MCF 10A (cell line): Measurements from ENCODE around the gene EEF1A2. TPM values are rescaled to one million over a fixed set of nuclear protein-coding genes. Genes with fewer than 3 reads are reported as not detected.

Experiments
- BruUV-seq: library from RNA; stranded (reverse); fragments of 400-500 nt; replicated peaks from 2 replicates; lab custom pipeline; 2021; lab: Mats Ljungman, UMichigan
- CTCF ChIA-PET: fragments of 300-600 bp; sonication (Branson Sonifier 250); formaldehyde crosslinking; extraction: SDS; loops from one replicate; lab custom pipeline; 2021; ENCODE audit warnings: antibody characterized with exemption, inconsistent platforms; lab: Yijun Ruan, JAX
- POLR2A ChIA-PET: fragments of 300-600, 350-650 bp; sonication (Branson Sonifier 250); formaldehyde crosslinking; extraction: SDS; loops from one replicate; lab custom pipeline; 2020; ENCODE audit warnings: antibody characterized with exemption, inconsistent platforms; lab: Yijun Ruan, JAX
- DNase-seq: peaks from one replicate; pipeline ENCODE4 v3.0.0-alpha.2; 2018; ENCODE audit not compliant: unreplicated experiment
- H3K27ac Mint-ChIP-seq: one replicate; pipeline ENCODE4 v1.8.0; 2022; ENCODE audit warnings: mild to moderate bottlenecking, low read depth, mixed read lengths; ENCODE audit not compliant: unreplicated experiment
- H3K27me3 Mint-ChIP-seq: one replicate; pipeline ENCODE4 v1.8.0; 2022; ENCODE audit warnings: mixed read lengths; ENCODE audit not compliant: insufficient read depth, unreplicated experiment
- H3K36me3 Mint-ChIP-seq: one replicate; pipeline ENCODE4 v1.8.0; 2022; ENCODE audit warnings: mild to moderate bottlenecking, moderate library complexity, mixed read lengths; ENCODE audit not compliant: insufficient read depth, unreplicated experiment
- H3K4me1 Mint-ChIP-seq: one replicate; pipeline ENCODE4 v1.8.0; 2022; ENCODE audit warnings: mixed read lengths; ENCODE audit not compliant: insufficient read depth, unreplicated experiment
- H3K4me3 Mint-ChIP-seq: one replicate; pipeline ENCODE4 v1.8.0; 2022; ENCODE audit warnings: mild to moderate bottlenecking, moderate library complexity, mixed read lengths; ENCODE audit not compliant: unreplicated experiment
- H3K9me3 Mint-ChIP-seq: one replicate; pipeline ENCODE4 v1.8.0; 2022; ENCODE audit warnings: mixed read lengths; ENCODE audit not compliant: unreplicated experiment
- CTCF ChIP-seq: fragments of 200-600 bp; IDR thresholded peaks from one replicate; pipeline ENCODE4 v1.8.0; 2022; ENCODE audit warnings: antibody characterized with exemption, mild to moderate bottlenecking; ENCODE audit not compliant: unreplicated experiment
- intact Hi-C: fragments of 100-400 bp; cut with micrococcal nuclease; formaldehyde crosslinking; loops from 2 replicates; pipeline ENCODE4 v1.14.1; 2022
- total RNA-seq: library from RNA; stranded (reverse); gene quantifications from 2 replicates; pipeline ENCODE4 v1.2.3, GENCODE V29; 2022

Gene EEF1A2
- total RNA-seq, 1 experiment from 2014 or later, result 3.3 TPM

- BruUV-seq, result no TSS peak
- H3K36me3 Mint-ChIP-seq, result peaks cover 5% of the 10 kb centered on the region
- intact Hi-C loops, result no loop called here
- ChIA-PET POLR2A (no interaction called here), CTCF (interaction anchor here (0.6 to 1.3 kb wide), 7 partner anchors 10 to 567 kb away, joined by 3 to 4 read pairs (median 3); no protein-coding TSS in a partner anchor)
- no peak for DNase-seq
- H3K27me3 Mint-ChIP-seq, result no peaks in the 10 kb centered on the region
- H3K4me3 Mint-ChIP-seq, result no peak overlapping the region
- H3K9me3 Mint-ChIP-seq, result peaks cover 18% of the 10 kb centered on the region
- TF ChIP-seq CTCF, result no peak
- no peak overlapping the region for H3K27ac Mint-ChIP-seq
- no peaks in the 10 kb centered on the region for H3K4me1 Mint-ChIP-seq
Observed at GRCh38 chr20:63494084-63494419, 4.8 kb downstream of the EEF1A2 start.

GRCh38 chr20:63493563-63494020 lies 5.3 kb downstream of the EEF1A2 start:
- TF ChIP-seq CTCF, result no peak
- no peak overlapping the region for H3K27ac Mint-ChIP-seq
- H3K4me3 Mint-ChIP-seq, result no peak overlapping the region
- peaks cover 18% of the 10 kb centered on the region for H3K9me3 Mint-ChIP-seq
- peaks cover 5% of the 10 kb centered on the region for H3K36me3 Mint-ChIP-seq
- no peaks in the 10 kb centered on the region for H3K4me1 Mint-ChIP-seq
- intact Hi-C loops, result no loop called here
- H3K27me3 Mint-ChIP-seq, result no peaks in the 10 kb centered on the region
- BruUV-seq, result no TSS peak
- DNase-seq, result no peak
- ChIA-PET CTCF (interaction anchor here (0.6 to 1.3 kb wide), 7 partner anchors 13 to 620 kb away, joined by 3 to 4 read pairs (median 3); no protein-coding TSS in a partner anchor), POLR2A (interaction anchor here (0.7 kb wide), 1 partner anchor 8 kb away, joined by 3 read pairs; no protein-coding TSS in a partner anchor)

- BruUV-seq, result no TSS peak
- no peak for DNase-seq
- H3K36me3 Mint-ChIP-seq, result peaks cover 5% of the 10 kb centered on the region
- TF ChIP-seq CTCF, result no peak
- intact Hi-C loops, result no loop called here
- H3K4me1 Mint-ChIP-seq, result no peaks in the 10 kb centered on the region
- peaks cover 18% of the 10 kb centered on the region for H3K9me3 Mint-ChIP-seq
- CTCF ChIA-PET, result interaction anchor here (0.7 to 1.3 kb wide), 3 partner anchors 13 to 620 kb away, joined by 3 to 4 read pairs (median 3); no protein-coding TSS in a partner anchor
- no peak overlapping the region for H3K27ac Mint-ChIP-seq
- H3K27me3 Mint-ChIP-seq, result no peaks in the 10 kb centered on the region
- POLR2A ChIA-PET, result interaction anchor here (0.7 kb wide), 1 partner anchor 9 kb away, joined by 3 read pairs; no protein-coding TSS in a partner anchor
- no peak overlapping the region for H3K4me3 Mint-ChIP-seq
Observed at GRCh38 chr20:63492982-63493381, 5.9 kb downstream of the EEF1A2 start.

DNA sequence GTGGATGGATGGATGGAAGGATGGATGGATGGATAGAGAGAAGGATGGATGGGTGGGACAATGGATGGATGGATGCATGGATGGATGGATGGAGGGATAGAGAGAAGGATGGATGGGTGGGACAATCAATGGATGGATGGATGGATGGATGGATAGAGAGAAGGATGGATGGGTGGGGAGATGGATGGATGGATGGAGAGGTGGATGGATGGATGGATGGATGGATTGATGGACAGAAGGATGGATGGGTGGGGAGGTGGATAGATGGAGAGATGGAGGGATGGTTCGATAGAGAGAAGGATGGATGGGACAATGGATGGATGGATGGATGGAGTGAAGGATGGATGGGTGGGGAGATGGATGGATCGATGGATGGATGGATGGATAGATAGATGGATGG lies 6.4 kb downstream of the EEF1A2 start:
- peaks cover 18% of the 10 kb centered on the region for H3K9me3 Mint-ChIP-seq
- H3K27ac Mint-ChIP-seq, result no peak overlapping the region
- POLR2A ChIA-PET, result no interaction called here
- no peak overlapping the region for H3K4me3 Mint-ChIP-seq
- H3K27me3 Mint-ChIP-seq, result no peaks in the 10 kb centered on the region
- CTCF ChIA-PET, result no interaction called here
- intact Hi-C loops, result no loop called here
- TF ChIP-seq CTCF, result no peak
- H3K4me1 Mint-ChIP-seq, result no peaks in the 10 kb centered on the region
- BruUV-seq, result no TSS peak
- H3K36me3 Mint-ChIP-seq, result peaks cover 5% of the 10 kb centered on the region
- DNase-seq, result no peak
